Measurements from ENCODE around the gene GPC3.

DNA sequence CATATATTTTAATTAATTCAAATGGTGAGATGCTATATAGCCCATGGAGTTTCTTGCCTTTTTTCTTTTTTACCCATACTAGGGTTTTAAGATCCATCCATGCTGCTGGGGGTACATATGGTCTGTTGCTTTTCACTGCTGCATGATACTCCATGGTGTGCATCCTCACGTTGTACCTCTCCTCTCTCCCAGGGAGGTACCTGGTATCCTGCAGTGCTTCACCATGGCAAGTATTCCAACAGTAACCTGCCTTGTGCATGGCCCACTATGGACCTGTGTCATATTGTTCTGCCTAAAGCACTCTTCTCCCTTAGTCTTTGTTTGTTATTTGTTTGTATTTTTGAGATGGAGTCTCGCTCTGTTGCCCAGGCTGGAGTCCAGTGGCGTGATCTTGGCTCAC lies 455.8 kb downstream of the GPC3 start:
- no peak for TF ChIP-seq POLR2A (IDR thresholded peaks at IDR 0.05)
- TF ChIP-seq, protein P1, sequence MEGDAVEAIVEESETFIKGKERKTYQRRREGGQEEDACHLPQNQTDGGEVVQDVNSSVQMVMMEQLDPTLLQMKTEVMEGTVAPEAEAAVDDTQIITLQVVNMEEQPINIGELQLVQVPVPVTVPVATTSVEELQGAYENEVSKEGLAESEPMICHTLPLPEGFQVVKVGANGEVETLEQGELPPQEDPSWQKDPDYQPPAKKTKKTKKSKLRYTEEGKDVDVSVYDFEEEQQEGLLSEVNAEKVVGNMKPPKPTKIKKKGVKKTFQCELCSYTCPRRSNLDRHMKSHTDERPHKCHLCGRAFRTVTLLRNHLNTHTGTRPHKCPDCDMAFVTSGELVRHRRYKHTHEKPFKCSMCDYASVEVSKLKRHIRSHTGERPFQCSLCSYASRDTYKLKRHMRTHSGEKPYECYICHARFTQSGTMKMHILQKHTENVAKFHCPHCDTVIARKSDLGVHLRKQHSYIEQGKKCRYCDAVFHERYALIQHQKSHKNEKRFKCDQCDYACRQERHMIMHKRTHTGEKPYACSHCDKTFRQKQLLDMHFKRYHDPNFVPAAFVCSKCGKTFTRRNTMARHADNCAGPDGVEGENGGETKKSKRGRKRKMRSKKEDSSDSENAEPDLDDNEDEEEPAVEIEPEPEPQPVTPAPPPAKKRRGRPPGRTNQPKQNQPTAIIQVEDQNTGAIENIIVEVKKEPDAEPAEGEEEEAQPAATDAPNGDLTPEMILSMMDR (IDR thresholded peaks at IDR 0.05) = no peak
